ENCODE data around the gene GIMAP2. TPM values are rescaled to one million over a fixed set of nuclear protein-coding genes. Genes with fewer than 3 reads are reported as not detected.

GIMAP2 gene
- total and polyA plus RNA-seq, 2 donors = 10.1 to 18.8 TPM

GRCh38 chr7:150703209-150703608 lies 17.7 kb downstream of the GIMAP2 start:
- Histone ChIP-seq H3K4me1 (ENCODE audit: insufficient read depth) (no peaks in the 10 kb centered on the region), H3K36me3 (ENCODE audit: insufficient read depth) (no peaks in the 10 kb centered on the region), H3K4me3 (ENCODE audit: low read depth, low read length) (no peak overlapping the region), H3K27ac (ENCODE audit: low read depth) (no peak overlapping the region)
- 80% methylated on average over 1 of the region's 1 CpG for WGBS
- DNase-seq (ENCODE audit: extremely low spot score) = no peak

DNA sequence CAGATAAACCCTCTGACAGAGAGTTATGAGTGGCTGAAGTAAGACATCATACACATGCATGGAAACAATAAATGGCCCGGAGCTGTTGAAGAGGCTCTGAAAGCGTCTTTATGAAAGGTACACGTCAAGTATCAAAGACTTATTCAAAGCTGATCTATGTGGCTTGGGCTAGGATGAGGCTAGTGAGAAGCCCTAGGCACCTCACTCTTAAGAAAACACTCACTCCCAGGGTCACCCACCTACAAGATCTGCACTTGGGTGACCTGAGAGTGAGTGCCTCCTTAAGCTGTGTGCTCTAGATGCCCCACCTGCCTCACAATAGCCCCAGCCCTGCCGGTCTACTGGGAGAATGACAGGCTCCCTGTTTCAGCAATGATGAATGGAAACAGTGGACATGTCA lies 29.8 kb downstream of the GIMAP2 start:
- Histone ChIP-seq H3K36me3 (ENCODE audit: insufficient read depth) (no peaks in the 10 kb centered on the region), H3K4me3 (ENCODE audit: low read depth, low read length) (no peak overlapping the region), H3K27ac (ENCODE audit: low read depth) (no peak overlapping the region), H3K4me1 (ENCODE audit: insufficient read depth) (no peaks in the 10 kb centered on the region)
- 74% methylated on average over 4 of the region's 4 CpGs for WGBS
- no peak for DNase-seq (ENCODE audit: extremely low spot score)

GRCh38 chr7:150715738-150716137 lies 30.2 kb downstream of the GIMAP2 start:
- no peaks in the 10 kb centered on the region for H3K36me3 ChIP-seq (ENCODE audit: insufficient read depth)
- H3K4me3 ChIP-seq (ENCODE audit: low read depth, low read length) = peak overlapping the region; percentile 45
- no peaks in the 10 kb centered on the region for H3K4me1 ChIP-seq (ENCODE audit: insufficient read depth)
- no peak for DNase-seq (ENCODE audit: extremely low spot score)
- H3K27ac ChIP-seq (ENCODE audit: low read depth) = no peak overlapping the region
- 50% methylated on average over 4 of the region's 4 CpGs for WGBS

GRCh38 chr7:150716368-150716767 lies 30.9 kb downstream of the GIMAP2 start, which contains the start of gene GIMAP1:
TSS of gene GIMAP1 (plus strand) at chr7:150716613. CDS start at chr7:150719048, 2,435 bp downstream.
- H3K36me3 ChIP-seq (ENCODE audit: insufficient read depth) = no peaks in the 10 kb centered on the region

DNA sequence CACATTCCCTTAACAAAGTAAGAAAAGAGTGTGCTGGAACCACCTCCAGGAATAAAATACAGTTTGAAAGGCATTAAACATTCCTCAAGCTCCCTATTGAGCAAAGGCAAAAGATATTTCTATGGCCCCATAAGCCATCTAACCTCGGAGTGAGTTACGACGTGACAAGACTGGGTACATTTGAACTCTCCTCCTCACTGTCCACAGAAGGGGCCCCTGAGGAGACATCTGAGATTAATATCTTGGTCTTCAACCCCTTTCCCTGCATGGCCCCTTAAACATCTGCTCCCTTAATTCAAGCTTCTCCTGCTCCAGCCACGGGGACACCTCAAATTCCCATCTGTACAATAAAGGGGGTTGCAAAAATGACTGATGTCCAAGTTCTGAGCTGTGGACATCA lies 31.4 kb downstream of the GIMAP2 start:
- H3K4me3 ChIP-seq (ENCODE audit: low read depth, low read length) = peak overlapping the region; percentile 45
- 53% methylated on average over 4 of the region's 4 CpGs for WGBS
- no peak overlapping the region for H3K27ac ChIP-seq (ENCODE audit: low read depth)
- no peak for DNase-seq (ENCODE audit: extremely low spot score)
- H3K4me1 ChIP-seq (ENCODE audit: insufficient read depth) = no peaks in the 10 kb centered on the region
- H3K36me3 ChIP-seq (ENCODE audit: insufficient read depth) = no peaks in the 10 kb centered on the region

More at GRCh38 chr7:150716368-150716767, 30.9 kb downstream of the GIMAP2 start, which contains the start of gene GIMAP1:
- no peak for DNase-seq (ENCODE audit: extremely low spot score)
- peak within 1 kb of the TSS; percentile 39 for H3K27ac ChIP-seq (ENCODE audit: low read depth)
- 25% methylated on average over 5 of the region's 5 CpGs for whole genome bisulfite sequencing
- H3K4me3 ChIP-seq (ENCODE audit: low read depth, low read length) = peak within 1 kb of the TSS; percentile 45
- no peaks in the 10 kb centered on the region for H3K4me1 ChIP-seq (ENCODE audit: insufficient read depth)

DNA sequence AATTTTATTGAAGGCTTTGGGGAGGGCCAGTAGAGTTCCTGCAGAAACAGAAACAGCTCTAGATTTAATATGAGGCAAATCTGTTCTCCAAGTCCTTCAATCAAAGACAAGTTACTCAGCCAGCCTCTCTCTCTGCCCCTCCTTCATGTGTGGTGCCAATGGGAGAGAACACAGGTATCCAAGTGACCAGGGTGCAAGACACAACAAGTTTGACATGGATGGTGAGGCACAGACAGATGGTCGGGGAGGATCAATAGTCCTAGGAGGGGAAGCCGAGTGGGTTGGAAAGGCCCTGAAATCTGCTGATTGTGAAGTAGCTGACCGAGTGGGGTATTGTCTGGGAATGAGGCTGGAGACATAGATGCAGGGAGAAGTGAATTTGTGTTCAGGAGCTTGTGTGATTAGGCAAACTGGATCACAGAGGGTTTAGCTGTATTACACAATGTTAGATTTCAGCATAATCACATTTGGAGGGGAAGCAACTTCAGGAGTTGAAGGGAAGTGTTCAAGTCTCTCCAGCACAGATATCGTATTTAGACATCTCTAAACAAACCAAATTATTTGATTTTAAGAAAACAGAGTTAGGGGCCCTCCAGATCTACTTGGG lies 32.4 kb downstream of the GIMAP2 start:
- Histone ChIP-seq H3K4me3 (ENCODE audit: low read depth, low read length) (peak overlapping the region; percentile 5), H3K36me3 (ENCODE audit: insufficient read depth) (no peaks in the 10 kb centered on the region), H3K27ac (ENCODE audit: low read depth) (no peak overlapping the region), H3K4me1 (ENCODE audit: insufficient read depth) (no peaks in the 10 kb centered on the region)
- 63% methylated on average over 4 of the region's 4 CpGs for WGBS
- no peak for DNase-seq (ENCODE audit: extremely low spot score)

DNA sequence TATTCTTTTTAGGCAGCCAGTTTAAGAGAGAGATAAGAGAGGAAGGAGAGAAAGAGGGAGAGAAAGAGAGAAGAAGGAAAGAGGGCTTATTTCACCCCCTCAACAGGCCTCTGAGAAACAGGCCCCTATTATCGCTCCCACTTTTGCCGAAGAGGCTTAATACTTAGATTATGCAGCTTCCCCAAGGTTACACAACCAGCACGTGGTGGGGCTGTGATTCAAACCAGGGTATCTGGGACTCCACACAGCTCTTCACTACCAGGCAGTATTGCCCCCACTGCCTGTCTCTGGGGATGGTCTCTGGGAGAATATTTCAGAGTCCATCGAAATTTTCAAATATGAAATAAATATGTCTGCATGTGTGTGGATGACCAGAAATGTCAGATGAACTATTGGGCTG lies 33.9 kb downstream of the GIMAP2 start:
- Histone ChIP-seq H3K27ac (ENCODE audit: low read depth) (no peak overlapping the region), H3K4me1 (ENCODE audit: insufficient read depth) (no peaks in the 10 kb centered on the region), H3K4me3 (ENCODE audit: low read depth, low read length) (no peak overlapping the region), H3K36me3 (ENCODE audit: insufficient read depth) (no peaks in the 10 kb centered on the region)
- no peak for DNase-seq (ENCODE audit: extremely low spot score)
- 61% methylated on average over 4 of the region's 4 CpGs for WGBS

DNA sequence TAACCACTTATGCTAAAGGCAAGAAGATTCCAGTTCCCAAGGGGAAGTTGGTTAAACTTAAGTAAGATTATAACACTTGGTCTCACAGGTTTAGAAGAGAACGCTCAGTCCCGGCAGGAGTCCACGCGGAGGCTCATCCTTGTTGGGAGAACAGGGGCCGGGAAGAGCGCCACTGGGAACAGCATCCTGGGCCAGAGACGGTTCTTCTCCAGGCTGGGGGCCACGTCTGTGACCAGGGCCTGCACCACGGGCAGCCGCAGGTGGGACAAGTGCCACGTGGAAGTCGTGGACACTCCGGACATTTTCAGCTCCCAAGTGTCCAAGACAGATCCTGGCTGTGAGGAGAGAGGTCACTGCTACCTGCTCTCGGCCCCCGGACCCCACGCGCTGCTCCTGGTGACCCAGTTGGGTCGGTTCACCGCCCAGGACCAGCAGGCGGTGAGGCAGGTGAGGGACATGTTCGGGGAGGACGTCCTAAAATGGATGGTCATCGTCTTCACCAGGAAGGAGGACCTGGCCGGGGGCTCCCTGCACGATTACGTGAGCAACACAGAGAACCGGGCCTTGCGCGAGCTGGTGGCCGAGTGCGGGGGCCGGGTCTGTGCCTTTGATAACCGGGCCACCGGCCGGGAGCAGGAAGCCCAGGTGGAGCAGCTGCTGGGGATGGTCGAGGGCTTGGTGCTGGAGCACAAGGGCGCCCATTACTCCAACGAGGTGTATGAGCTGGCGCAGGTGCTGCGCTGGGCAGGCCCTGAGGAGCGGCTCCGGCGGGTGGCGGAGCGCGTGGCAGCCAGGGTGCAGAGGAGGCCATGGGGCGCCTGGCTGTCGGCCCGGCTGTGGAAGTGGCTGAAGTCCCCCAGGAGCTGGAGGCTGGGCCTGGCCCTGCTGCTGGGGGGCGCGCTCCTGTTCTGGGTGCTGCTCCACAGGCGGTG lies 34.7 kb downstream of the GIMAP2 start:
- Histone ChIP-seq H3K27ac (ENCODE audit: low read depth) (no peak overlapping the region), H3K4me1 (ENCODE audit: insufficient read depth) (no peaks in the 10 kb centered on the region), H3K36me3 (ENCODE audit: insufficient read depth) (no peaks in the 10 kb centered on the region), H3K4me3 (ENCODE audit: low read depth, low read length) (no peak overlapping the region)
- WGBS = 93% methylated on average over 52 of the region's 52 CpGs
- DNase-seq (ENCODE audit: extremely low spot score) = no peak

GRCh38 chr7:150721970-150722373 lies 36.5 kb downstream of the GIMAP2 start:
- DNase-seq (ENCODE audit: extremely low spot score) = no peak
- Histone ChIP-seq H3K4me3 (ENCODE audit: low read depth, low read length) (no peak overlapping the region), H3K4me1 (ENCODE audit: insufficient read depth) (no peaks in the 10 kb centered on the region), H3K27ac (ENCODE audit: low read depth) (no peak overlapping the region), H3K36me3 (ENCODE audit: insufficient read depth) (no peaks in the 10 kb centered on the region)
- 84% methylated on average over 11 of the region's 11 CpGs for WGBS

DNA sequence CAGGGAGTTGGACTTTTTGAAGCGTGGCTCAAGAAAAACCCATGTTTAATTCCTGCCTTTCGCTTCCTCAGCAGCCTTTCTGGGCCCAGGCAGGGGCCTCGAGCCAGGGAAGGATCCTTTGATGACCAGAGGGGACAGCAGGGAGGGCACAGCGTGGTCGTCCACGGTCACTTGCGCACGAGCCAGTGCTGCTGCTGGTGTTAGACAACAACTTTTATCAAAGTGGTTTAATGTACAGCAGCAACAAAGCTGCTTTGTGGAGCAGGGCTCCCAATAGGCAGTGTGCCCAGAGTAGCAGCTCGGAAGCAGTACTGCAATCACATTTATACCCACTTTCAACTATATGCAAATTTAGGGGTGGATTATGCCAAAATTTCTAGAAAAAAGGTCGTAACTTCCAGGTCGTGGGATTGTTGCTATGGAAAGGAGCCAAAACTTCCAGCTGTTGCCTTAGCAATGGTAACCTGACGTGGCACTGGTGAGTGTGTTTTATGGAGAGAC lies 37.0 kb downstream of the GIMAP2 start:
- H3K36me3 ChIP-seq (ENCODE audit: insufficient read depth) = no peaks in the 10 kb centered on the region
- no peak for DNase-seq (ENCODE audit: extremely low spot score)
- 52% methylated on average over 12 of the region's 12 CpGs for WGBS
- H3K27ac ChIP-seq (ENCODE audit: low read depth) = no peak overlapping the region
- H3K4me3 ChIP-seq (ENCODE audit: low read depth, low read length) = no peak overlapping the region
- H3K4me1 ChIP-seq (ENCODE audit: insufficient read depth) = no peaks in the 10 kb centered on the region

- H3K27ac ChIP-seq (ENCODE audit: low read depth) = no peak overlapping the region
- WGBS = 82% methylated on average over 1 of the region's 1 CpG
- H3K36me3 ChIP-seq (ENCODE audit: insufficient read depth) = no peaks in the 10 kb centered on the region
- no peak for DNase-seq (ENCODE audit: extremely low spot score)
- no peaks in the 10 kb centered on the region for H3K4me1 ChIP-seq (ENCODE audit: insufficient read depth)
- H3K4me3 ChIP-seq (ENCODE audit: low read depth, low read length) = no peak overlapping the region
These were observed 38.0 kb downstream of the GIMAP2 start for GRCh38 chr7:150723467-150723866.

GRCh38 chr7:150727381-150727780 lies 41.9 kb downstream of the GIMAP2 start:
- Histone ChIP-seq H3K4me3 (ENCODE audit: low read depth, low read length) (no peak overlapping the region), H3K4me1 (ENCODE audit: insufficient read depth) (no peaks in the 10 kb centered on the region), H3K36me3 (ENCODE audit: insufficient read depth) (no peaks in the 10 kb centered on the region), H3K27ac (ENCODE audit: low read depth) (no peak overlapping the region)
- WGBS = 60% methylated on average over 3 of the region's 3 CpGs
- DNase-seq (ENCODE audit: extremely low spot score) = no peak

- Histone ChIP-seq H3K4me1 (ENCODE audit: insufficient read depth) (no peaks in the 10 kb centered on the region), H3K4me3 (ENCODE audit: low read depth, low read length) (no peak overlapping the region), H3K27ac (ENCODE audit: low read depth) (no peak overlapping the region), H3K36me3 (ENCODE audit: insufficient read depth) (no peaks in the 10 kb centered on the region)
- DNase-seq (ENCODE audit: extremely low spot score) = no peak
These were observed 42.5 kb downstream of the GIMAP2 start for GRCh38 chr7:150728011-150728410.

DNA sequence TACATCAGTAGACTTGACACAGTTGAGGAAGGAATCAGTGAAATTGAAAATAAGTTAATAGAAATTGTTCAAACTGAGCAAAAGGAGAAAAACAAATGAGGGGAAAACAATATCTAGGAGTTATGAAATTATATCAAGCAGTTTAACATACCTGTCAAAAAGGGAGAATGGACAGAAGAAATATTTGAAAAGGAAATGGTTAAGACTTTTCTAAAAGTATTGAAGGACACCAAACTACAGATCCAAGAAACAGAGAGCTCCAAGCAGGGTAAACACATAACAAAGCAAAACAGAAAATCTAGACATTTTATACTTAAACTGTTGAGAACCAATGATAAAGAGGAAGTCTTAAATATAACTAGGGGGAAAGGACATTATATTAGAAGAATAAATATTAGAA lies 43.1 kb downstream of the GIMAP2 start:
- H3K36me3 ChIP-seq (ENCODE audit: insufficient read depth) = no peaks in the 10 kb centered on the region
- no peaks in the 10 kb centered on the region for H3K4me1 ChIP-seq (ENCODE audit: insufficient read depth)
- no peak overlapping the region for H3K4me3 ChIP-seq (ENCODE audit: low read depth, low read length)
- no peak overlapping the region for H3K27ac ChIP-seq (ENCODE audit: low read depth)
- no peak for DNase-seq (ENCODE audit: extremely low spot score)
